Skin epidermis (tissue), 12 donors: ENCODE measurements around the gene PRR36.

Source experiments
- H3K27ac ChIP-seq, 21 experiments: fragments of 200-600 bp; sonication (generic) in 11 of 21; one replicate each; pipeline ENCODE4 v1.5.0; 2020; ENCODE audit warnings: mild to moderate bottlenecking in 3 of 21, inconsistent platforms in 2 of 21, moderate library complexity in 2 of 21
- H3K4me3 ChIP-seq, 7 experiments: fragments of 200-600 bp; sonication (generic) in 2 of 7; one replicate each; pipeline ENCODE4 v1.5.0; 2020; ENCODE audit warnings: inconsistent platforms in 2 of 7, mild to moderate bottlenecking in 2 of 7, moderate library complexity in 1 of 7

PRR36 gene

DNA sequence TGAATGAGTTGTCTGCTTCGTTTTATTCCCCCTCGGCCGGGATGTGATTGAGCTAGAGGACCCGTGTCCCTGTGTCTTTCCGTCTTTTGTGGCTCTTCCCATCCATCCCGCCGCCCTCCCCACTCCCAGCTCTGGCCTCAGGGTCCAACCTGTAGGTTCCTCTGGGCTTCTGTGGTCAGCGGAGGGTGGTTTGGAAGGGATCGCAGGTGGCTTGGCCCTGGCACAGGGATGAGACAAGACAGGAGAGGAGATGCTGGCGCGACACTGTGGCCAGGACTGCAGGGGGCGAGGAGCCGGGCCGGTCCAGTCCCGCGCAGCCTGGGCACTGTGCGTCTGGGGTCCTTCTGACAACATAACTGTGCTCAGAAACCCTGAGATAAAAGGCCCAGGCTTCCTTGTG lies 42.2 kb downstream of the PRR36 start:
- H3K4me3 ChIP-seq: no peak overlapping the region
- peak overlapping the region in 4 of 21 experiments; percentile 14 to 49 (median 34) for H3K27ac ChIP-seq

DNA sequence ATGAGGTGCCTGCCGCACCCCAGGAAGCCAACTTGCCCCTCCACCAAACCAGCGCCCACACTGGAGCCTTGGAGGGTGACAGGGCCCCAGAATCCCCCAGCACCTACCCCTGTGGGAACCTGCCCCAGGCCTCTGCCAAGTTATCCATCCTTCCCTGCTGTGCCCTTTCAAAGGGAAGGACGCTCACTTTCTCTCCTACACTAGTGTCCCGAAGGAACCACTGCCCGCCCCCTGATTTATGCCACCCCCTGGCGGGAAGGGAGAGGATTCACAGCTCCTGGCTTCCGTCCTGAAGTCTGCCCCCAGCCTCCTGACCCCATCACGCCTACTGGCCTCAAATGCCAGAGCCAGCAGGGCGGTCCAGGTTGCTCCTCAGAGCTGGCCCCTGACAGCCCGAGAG lies 42.7 kb downstream of the PRR36 start:
- Histone ChIP-seq H3K4me3 (no peak overlapping the region), H3K27ac (peak overlapping the region in 3 of 21 experiments; percentile 47 to 90 (median 49))

DNA sequence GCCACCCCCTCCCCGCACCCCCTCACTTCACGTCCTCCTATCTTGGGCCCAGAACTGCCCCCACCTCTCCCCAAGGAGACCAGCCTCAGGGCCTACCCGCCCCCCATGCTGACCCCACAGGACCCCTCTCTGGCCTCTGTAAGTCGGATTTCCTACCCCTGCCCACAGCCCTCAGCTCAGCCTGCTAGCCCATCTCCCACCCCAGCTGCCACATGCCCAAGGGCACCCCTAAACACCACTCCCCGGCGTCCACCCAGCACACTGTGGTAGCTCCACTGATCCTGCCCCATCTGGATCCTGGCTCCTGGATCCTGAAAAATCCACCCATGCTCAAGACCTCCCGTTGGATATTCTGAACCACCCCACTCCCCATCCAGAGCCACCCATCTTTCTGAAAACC lies 43.4 kb downstream of the PRR36 start:
- Histone ChIP-seq H3K4me3 (peak overlapping the region; percentile 65 to 87 (median 72)), H3K27ac (peak overlapping the region in 7 of 21 experiments; percentile 50 to 90 (median 82))

DNA sequence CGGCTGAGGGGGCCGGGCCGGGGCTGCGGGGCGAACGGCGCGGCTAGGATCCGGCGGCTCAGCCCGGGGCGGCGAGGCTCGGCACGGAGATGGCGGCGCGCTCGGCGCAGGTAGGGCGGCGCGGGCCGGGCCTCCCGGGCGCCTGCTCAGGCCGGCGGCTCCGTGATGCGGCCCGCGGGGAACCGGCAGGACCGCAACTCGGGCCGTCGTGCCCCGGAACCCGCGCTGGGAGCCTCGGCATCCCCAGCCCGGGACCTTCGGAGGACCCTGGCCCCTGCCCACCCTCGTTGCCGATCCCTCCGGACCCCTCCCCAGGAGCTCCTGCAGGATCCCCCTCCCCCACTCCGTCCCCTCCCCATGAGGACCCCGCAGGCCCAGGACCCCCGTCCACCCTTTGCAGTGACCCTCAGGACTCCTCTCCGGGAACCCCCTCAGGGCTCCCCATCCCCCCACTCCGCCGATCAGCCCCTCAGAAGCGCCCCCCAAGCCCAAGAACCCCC lies 43.9 kb downstream of the PRR36 start:
- Histone ChIP-seq H3K4me3 (peak overlapping the region; percentile 65 to 87 (median 72)), H3K27ac (peak overlapping the region in 15 of 21 experiments; percentile 16 to 90 (median 73))

DNA sequence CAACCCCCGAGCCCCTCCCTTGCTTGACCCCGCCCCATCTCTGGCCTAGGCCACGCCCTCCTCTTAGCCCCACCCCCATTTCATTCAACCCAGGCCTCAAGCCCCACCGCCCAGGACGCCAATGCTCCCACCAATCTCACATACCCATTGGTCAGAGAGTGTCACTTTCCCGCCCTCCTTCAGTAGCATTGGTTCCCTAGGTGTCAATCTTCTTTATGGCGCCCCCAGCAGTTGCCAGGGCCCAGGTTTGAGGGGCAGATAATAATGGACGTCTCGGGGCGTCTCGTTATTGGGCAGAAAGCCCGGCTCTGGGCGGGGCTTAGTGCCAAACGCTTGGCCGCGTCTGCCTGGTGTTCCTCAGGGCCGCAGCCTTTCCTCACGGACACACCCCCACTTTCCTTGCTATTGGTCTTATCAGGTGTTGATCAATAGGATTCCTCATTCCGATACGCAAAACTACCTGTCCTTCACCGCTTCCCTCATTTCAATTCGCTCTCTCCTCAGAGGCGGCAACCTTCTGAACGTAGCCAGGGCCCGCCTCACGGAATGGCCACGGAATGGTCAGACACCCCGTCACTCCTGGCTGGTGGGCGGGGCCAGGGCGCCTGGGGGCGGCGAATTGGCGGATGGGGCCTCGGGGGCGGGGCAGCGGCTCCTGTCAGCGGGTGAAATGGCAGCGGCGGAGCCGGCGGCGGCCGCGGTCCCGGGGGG lies 44.5 kb downstream of the PRR36 start, which contains the start of gene EVI5L:
EVI5L (plus strand) TSS at position 658 of the 711 bp plus-strand sequence. CDS start 16,325 bp downstream, outside the sequence.
- peak within 1 kb of the TSS; percentile 65 to 87 (median 72) for H3K4me3 ChIP-seq
- H3K27ac ChIP-seq: peak within 1 kb of the TSS in 15 of 21 experiments; percentile 16 to 90 (median 73)

DNA sequence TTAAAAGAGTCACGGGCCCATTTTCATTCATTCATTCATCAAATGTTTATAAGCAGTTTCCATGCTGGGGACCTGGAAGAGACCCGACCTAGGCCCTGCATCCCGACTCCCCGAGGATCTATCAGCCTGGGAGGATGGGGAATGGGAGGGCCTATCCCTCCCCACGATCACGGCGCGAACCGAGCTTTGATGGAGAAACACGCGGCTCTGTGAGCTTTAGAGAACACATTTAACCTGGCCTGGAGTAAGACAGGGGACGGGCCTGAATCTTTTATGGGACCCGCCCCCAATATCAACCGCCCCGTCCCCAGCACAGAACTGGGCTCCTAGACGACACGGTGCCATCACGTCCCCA lies 45.0 kb downstream of the PRR36 start:
- H3K4me3 ChIP-seq: peak overlapping the region in 5 of 7 experiments; percentile 19 to 87 (median 65)
- no peak overlapping the region for H3K27ac ChIP-seq

DNA sequence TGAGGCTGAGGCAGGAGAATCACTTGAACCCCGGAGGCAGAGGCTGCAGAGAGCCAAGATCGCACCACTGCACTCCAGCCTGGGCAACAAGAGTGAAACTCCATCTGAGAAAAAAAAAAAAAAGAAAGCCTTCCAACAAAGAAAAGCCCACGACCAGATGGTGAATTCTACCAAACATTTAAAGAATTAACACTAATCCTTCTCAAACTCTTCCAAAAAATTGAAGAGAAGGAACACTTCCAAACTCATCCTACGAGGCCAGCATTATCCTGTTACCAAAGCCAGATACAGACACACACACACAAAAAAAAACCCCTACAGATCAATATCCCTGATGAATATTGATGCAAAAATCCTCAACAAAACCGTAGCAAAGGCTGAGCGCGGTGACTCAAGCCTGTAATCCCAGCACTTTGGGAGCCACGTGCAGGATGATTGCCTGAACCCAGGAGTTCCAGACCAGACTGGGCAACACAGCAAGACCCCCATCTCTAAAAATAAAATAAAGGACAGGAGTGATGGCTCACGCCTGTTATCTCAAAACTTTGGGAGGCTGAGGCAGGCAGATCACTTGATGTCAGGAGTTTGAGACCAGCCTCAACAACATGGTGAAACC lies 50.4 kb downstream of the PRR36 start:
- Histone ChIP-seq H3K4me3 (no peak overlapping the region), H3K27ac (no peak overlapping the region)

DNA sequence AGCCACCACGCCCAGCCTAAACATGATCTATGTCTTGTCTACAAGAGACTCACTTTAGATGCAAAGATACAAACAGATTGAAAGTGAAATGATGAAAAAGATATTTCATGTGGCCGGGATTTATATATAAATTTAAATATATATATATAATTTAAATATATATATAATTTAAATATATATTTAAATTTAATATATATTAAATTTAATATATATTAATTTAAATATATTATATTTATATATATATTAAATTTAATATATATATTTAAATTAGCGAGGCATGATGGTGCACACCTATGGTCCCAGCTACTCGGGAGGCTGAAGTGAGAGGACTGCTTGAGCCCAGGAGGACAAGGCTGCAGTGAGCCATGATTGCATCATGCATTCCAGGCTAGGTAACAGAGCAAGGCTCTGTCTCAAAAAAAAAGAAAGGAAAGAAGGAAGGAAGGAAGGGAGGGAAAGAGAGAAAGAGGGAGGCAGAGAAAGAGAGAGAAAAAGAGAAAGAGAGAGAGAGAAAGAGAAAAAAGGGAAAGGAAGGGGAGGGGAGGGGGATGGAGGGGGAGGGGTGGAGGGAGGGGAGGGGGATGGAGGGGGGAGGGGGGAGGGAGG lies 51.2 kb downstream of the PRR36 start:
- no peak overlapping the region for H3K27ac ChIP-seq
- no peak overlapping the region for H3K4me3 ChIP-seq

DNA sequence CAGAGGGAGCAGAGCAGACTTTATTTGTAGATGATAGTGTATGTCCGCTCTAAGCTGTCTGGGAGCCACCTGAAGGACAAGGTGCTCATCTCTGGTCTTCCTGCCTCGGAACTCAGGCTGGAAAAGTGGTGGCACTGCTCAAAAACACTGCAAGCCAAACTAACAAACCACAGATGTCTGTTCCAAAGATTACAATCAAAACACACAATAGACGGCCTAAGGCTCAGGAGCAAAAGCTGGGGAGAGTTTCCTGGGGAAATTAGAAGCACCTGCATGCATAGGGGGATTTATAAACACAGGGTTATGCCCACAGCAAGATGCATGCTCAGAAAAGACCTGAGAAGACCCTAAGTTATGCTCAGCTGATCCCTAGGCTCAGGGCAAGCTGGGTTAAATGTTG lies 53.6 kb downstream of the PRR36 start:
- H3K27ac ChIP-seq: no peak overlapping the region

DNA sequence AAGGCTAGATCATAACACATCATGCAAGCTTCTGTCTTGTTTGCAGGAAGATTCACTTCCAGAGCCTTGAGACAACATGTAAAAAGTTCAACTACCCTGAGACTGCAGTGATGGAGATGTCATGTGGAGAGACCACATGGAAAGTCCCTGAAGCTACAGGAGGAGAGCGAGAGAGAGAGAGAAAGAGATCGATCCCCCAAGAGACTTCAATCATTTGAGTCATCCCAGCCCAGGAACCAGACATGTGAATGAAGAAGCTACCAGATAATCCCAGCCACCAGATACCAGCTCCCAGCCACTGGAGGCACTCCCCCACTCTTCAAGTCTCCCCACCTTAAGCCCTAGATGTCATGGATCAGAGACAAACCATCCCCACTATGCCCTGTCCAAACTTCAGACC lies 54.9 kb downstream of the PRR36 start:
- no peak overlapping the region for H3K27ac ChIP-seq
- no peak overlapping the region for H3K4me3 ChIP-seq

More for the DNA sequence above, 53.6 kb downstream of the PRR36 start:
- H3K4me3 ChIP-seq: no peak overlapping the region

DNA sequence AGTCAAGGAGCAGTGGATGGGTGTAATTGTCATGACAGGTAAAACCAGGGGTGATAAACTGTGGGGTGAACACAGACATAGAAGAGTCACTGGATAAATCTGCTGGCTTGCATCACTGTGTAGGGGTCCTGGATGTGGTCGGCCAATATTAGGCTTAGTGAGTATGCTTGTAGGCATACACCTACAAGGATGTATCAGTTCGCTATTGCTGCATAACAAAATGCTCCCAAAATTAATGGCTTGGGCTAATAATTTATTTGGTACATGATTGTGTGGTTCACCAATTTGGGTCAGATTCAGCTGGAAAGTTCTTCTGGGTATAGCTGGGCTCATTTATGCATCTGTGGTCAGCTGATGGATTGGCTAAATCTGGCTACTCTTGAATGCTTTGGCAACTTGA lies 55.4 kb downstream of the PRR36 start:
- H3K4me3 ChIP-seq: no peak overlapping the region
- no peak overlapping the region for H3K27ac ChIP-seq
